Adrenal gland (tissue), 12 donors: ENCODE results near the gene CYP26B1. TPM values are rescaled to one million over a fixed set of nuclear protein-coding genes. Genes with fewer than 3 reads are reported as not detected.

ENCODE experiments used
- DNase-seq, 7 donors: peaks; one replicate each; pipeline ENCODE4 v3.0.0-alpha.2; 2019 to 2020
- H3K27ac ChIP-seq, 5 donors: fragments of 200-600 bp; sonication (generic) in 4 of 5; 1 replicate in 3 of 5; 2 replicates in 2 of 5; pipeline versions ENCODE4 v1.5.1 to v1.8.0; 2016 to 2020; ENCODE audit warnings: mild to moderate bottlenecking in 1 of 5
- H3K27me3 ChIP-seq: fragments of 200-600 bp; 2 replicates; pipeline ENCODE4 v1.8.0; 2021
- H3K36me3 ChIP-seq, 2 donors: fragments of 200-600 bp; replicated peaks in 1 of 2; 1 replicate in 1 of 2; 2 replicates in 1 of 2; pipeline versions ENCODE4 v1.5.1 to v1.8.0; 2018 to 2022
- H3K4me1 ChIP-seq, 2 donors: fragments of 200-600 bp; replicated peaks in 1 of 2; 1 replicate in 1 of 2; 2 replicates in 1 of 2; pipeline versions ENCODE4 v1.5.1 to v1.8.0; 2018 to 2021
- H3K4me3 ChIP-seq, 4 donors: fragments of 200-600 bp; sonication (generic) in 3 of 4; one replicate each; pipeline ENCODE4 v1.5.1; 2016 to 2018
- H3K9me3 ChIP-seq, 3 donors: fragments of 200-600 bp; sonication (generic) in 1 of 3; replicated peaks in 1 of 3; 1 replicate in 2 of 3; 2 replicates in 1 of 3; pipeline versions ENCODE4 v1.5.1 to v1.8.0; 2016 to 2021
- CTCF ChIP-seq, 6 experiments: fragments of 450-650 bp in 4 of 6; fragments of 200-600 bp in 2 of 6; sonication (generic) in 1 of 6; IDR thresholded peaks; 1 replicate in 5 of 6; 2 replicates in 1 of 6; pipeline versions ENCODE4 v1.5.1 to v1.8.0; 2016 to 2021; ENCODE audit warnings: antibody characterized with exemption in 6 of 6, mild to moderate bottlenecking in 2 of 6, moderate library complexity in 1 of 6
- POLR2A ChIP-seq, 2 donors: fragments of 450-650 bp; IDR thresholded peaks; one replicate each; pipeline ENCODE4 v1.6.1; 2017; ENCODE audit warnings: antibody characterized with exemption in 2 of 2, mild to moderate bottlenecking in 2 of 2, moderate library complexity in 1 of 2
- WGBS, 4 donors: extraction: QIAGEN DNeasy Blood & Tissue Kit in 2 of 4; methylation state at CpG; one replicate each; pipeline versions ENCODE4 v1.1.5 to v1.1.7; 2013 to 2017; 5-methylcytosine and 5-hydroxymethylcytosine counted together
- intact Hi-C, 2 donors: fragments of 100-400 bp; cut with DNase I; formaldehyde crosslinking; loops; one replicate each; pipeline versions ENCODE4 v1.14.1 to v1.15.0; 2022 to 2023
- polyA plus RNA-seq, 3 donors: library from polyadenylated mRNA; stranded (reverse); fragments of 200-250 nt in 2 of 3; fragments of 350-450 nt in 1 of 3; fragmentation: Illumina TruSeq in 1 of 3; extraction: RNeasy Lipid Tissue Mini Kit (QIAGEN cat#74804) in 1 of 3; gene quantifications; one replicate each; pipeline ENCODE4 v1.2.3, GENCODE V29; 2013 to 2014
- total RNA-seq, 9 donors: library from RNA; depleted of rRNA in 4 of 9; stranded (reverse); fragments of >200 nt in 4 of 9; fragments of 120-200 nt in 1 of 9; fragmentation: NEBNext Ultra II Directional in 1 of 9; extraction: Animal tissue kit (Norgen Biotek cat#: 25700) in 1 of 9; gene quantifications; one replicate each; pipeline versions ENCODE4 v1.1.0 to v1.2.4, GENCODE V29; 2013 to 2023
- donor health status: healthy with polysubstance abuse.
- donor health status: Bipolar disorder and iron deficiency.
- donor health status: DM: yes; HTN: yes; CAD: no.
- donor health status: DM: no; HTN: no; CAD: no.
- donor health status: DM: no; HTN: no; CAD: no.
- donor health status: DM: yes; HTN: yes; CAD: no.

CYP26B1 gene
- total and polyA plus RNA-seq, 12 donors: 0.53 to 30.3 (median 10.7) TPM

- intact Hi-C loops: no loop called here
- Histone ChIP-seq H3K36me3 (no peaks in the 10 kb centered on the region), H3K27ac (no peak overlapping the region), H3K4me3 (no peak overlapping the region), H3K9me3 (no peaks in the 10 kb centered on the region), H3K27me3 (no peaks in the 10 kb centered on the region), H3K4me1 (no peaks in the 10 kb centered on the region)
- 85 to 93% (median 88%) methylated on average over 3 of the region's 3 CpGs for WGBS, 4 donors
- TF ChIP-seq CTCF (IDR thresholded peaks at IDR 0.05): no peak
- TF ChIP-seq POLR2A (IDR thresholded peaks at IDR 0.05): no peak
- DNase-seq: no peak
Measured at GRCh38 chr2:72165792-72166191, 18.1 kb upstream of the CYP26B1 start.

GRCh38 chr2:72162574-72162973 is 14.9 kb upstream of the CYP26B1 start:
- Histone ChIP-seq H3K4me1 (no peaks in the 10 kb centered on the region), H3K27ac (no peak overlapping the region), H3K36me3 (no peaks in the 10 kb centered on the region), H3K27me3 (no peaks in the 10 kb centered on the region), H3K9me3 (no peaks in the 10 kb centered on the region), H3K4me3 (no peak overlapping the region)
- WGBS, 4 donors: 85 to 90% (median 89%) methylated on average over 5 of the region's 5 CpGs
- TF ChIP-seq CTCF (IDR thresholded peaks at IDR 0.05): no peak
- TF ChIP-seq POLR2A (IDR thresholded peaks at IDR 0.05): no peak
- intact Hi-C loops: no loop called here
- peak in 1 of 7 donors; percentile 14 for DNase-seq

- peak in 1 of 7 donors; percentile 20 for DNase-seq
- no peak for TF ChIP-seq CTCF (IDR thresholded peaks at IDR 0.05)
- TF ChIP-seq POLR2A (IDR thresholded peaks at IDR 0.05): no peak
- H3K9me3 ChIP-seq: no peaks in the 10 kb centered on the region
- H3K4me1 ChIP-seq: no peaks in the 10 kb centered on the region
- intact Hi-C loops: no loop called here
- H3K27ac ChIP-seq: no peak overlapping the region
- 74 to 85% (median 84%) methylated on average over 12 of the region's 12 CpGs for WGBS, 4 donors
- no peaks in the 10 kb centered on the region for H3K36me3 ChIP-seq
- no peak overlapping the region for H3K4me3 ChIP-seq
- H3K27me3 ChIP-seq: peaks cover 5% of the 10 kb centered on the region
Measured at GRCh38 chr2:72159211-72159993, 11.7 kb upstream of the CYP26B1 start.

GRCh38 chr2:72157871-72158771 is 10.5 kb upstream of the CYP26B1 start:
- peak in 1 of 7 donors; percentile 11 for DNase-seq
- no peaks in the 10 kb centered on the region for H3K36me3 ChIP-seq
- no peak overlapping the region for H3K27ac ChIP-seq
- intact Hi-C loops: no loop called here
- 77 to 88% (median 84%) methylated on average over 5 to 8 of the region's 8 CpGs for WGBS, 4 donors
- H3K27me3 ChIP-seq: peaks cover 10% of the 10 kb centered on the region
- H3K4me1 ChIP-seq: no peaks in the 10 kb centered on the region
- H3K9me3 ChIP-seq: no peaks in the 10 kb centered on the region
- H3K4me3 ChIP-seq: no peak overlapping the region
- TF ChIP-seq POLR2A (IDR thresholded peaks at IDR 0.05) (no peak), CTCF (IDR thresholded peaks at IDR 0.05) (no peak)
